NCI-H146 treated with DMSO at 0.1 percent for 48 hours (cell line): ENCODE data around the gene LRBA.

Source experiments
- DNase-seq: peaks from one replicate; lab custom pipeline; 2025; ENCODE audit not compliant: unreplicated experiment; lab: John Stamatoyannopoulos, UW

Gene LRBA

DNA sequence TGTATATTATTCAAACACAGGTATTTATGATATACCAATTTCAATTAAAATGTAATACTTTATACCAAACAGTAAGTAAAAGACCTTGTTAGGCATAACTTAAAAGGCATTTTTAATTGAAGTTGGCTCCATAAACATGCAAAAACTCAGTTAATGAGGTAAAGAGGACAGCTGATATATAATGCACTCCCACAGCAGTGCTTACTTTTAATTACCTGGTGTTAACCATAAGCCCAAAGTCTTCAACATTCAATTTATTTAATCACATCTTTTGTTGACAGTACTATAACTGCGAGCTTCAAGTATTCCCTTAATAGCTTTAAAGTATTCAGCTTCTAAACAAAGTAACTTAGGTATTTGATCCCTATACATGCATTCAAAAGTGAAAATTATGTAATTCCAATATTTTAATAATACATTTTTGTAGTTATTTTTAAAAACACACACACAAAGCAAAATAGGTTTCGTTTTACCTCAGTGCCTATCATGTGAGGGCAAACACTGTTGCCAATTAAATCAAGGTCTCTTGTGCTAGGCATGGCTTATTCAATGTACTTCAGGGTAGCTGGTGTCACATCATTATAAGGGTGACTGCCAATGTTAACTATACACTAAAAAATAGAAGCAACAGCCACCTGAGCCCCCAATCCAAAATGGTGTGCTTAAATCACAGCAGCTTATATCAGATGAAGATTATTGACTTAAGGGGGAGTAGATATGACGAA, 197.1 kb downstream of the LRBA start:
- DNase-seq, result no peak

DNA sequence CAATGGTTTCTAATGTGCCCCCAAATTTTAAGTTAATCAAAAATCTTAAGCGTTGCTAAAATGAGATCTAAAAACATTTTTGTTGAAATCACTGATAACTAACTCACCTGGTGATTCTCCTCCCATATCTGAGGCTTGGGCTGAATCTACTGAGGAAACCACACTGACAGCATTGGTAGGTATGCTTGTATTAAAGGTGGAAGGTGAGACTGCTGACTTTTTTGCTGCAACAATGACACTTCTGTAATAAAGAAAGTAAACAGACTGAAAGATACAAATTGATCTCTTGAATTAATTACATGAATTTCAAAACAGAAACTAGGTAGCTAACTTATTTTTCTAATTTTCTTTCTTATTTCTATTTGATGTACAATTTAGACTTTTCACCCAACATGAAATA, 198.1 kb downstream of the LRBA start:
- no peak for DNase-seq

DNA sequence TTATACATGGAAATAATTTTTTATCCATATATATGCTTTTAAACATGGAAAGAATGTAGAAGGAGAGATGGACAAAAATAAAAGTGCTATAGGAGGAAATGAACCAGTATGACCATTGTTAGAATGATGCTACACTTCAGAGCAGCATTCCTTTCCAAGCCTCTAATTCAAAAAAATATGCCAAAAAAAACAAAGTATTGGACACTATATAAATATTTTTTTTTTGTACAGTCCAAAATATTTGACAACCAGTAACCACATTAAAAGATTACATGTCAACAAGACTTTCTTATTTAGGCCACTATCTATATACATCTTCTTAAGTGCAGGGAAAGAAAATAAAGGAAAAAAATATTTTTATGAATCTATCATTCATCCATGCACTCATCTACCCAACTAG, 198.6 kb downstream of the LRBA start:
- DNase-seq, result no peak

DNA sequence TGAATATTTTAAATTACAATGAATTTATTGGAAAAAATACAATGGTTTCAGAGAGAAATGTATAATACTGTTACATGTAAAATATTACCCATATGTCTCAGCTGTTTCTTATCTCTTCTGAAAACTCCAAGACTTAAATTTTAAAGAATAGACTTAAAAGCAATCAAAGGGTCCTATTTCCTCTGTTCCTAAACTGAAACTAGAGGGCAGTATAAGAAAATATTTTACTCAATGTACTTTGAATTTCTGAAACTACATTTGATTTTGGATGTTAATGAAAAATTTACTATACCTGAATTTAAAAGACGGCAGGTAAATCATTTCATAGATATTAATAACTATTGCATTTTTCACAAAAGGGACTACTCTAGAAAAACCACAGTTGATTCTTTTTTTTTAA, 200.2 kb downstream of the LRBA start:
- no peak for DNase-seq

DNA sequence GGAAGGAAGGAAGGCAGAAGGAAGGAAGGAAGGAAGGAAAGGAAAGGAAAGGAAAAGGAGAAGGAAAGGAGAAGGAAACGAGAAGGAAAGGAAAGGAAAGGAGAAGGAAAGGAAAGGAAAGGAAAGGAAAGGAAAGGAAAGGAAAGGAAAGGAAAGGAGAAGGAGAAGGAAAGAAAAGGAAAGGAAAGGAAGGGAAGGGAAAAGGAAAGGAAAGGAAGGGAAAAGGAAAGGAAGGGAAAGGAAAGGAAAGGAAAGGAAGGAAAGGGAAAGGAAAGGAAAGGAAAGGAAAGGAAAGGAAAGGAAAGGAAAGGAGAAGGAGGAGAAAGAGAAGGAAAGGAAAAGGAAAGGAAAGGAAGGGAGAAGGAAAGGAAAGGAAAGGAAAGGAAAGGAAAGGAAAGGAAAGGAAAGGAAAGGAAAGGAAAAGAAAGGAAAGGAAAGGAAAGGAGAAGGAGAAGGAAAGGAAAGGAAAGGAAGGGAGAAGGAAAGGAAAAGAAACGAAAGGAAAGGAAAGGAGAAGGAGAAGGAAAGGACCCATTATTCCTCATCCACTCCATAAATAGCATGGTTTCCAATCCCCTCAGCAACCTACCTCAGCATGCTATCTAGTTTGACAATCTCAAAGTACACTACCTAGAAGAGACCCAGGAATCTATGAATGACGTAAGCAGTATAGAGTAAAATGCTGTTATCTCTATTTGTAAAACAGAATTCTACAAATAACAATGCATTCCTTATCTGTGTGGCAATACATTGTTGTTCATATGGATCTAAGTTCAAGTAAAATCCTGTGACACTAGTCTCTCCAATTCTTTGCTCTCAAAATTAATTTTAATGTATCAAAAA, 209.7 kb downstream of the LRBA start:
- DNase-seq, result no peak

DNA sequence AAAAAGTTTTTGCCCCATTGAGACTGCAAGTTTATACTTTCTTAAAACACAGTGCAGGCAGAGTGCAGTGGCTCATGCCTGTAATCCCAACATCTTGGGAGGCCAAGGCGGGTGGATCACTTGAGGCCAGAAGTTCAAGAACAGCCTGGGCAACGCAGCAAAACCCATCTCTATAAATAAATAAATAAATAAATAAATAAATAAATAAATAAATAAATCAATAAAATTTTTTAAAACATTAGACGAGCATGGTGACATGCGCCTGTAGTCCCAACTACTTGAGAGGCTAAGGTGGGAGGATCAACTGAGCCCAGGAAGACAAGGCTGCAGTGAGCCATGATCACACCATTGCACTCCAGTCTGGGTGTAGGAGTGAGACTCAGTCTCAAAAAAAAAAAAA, 213.3 kb downstream of the LRBA start:
- no peak for DNase-seq

DNA sequence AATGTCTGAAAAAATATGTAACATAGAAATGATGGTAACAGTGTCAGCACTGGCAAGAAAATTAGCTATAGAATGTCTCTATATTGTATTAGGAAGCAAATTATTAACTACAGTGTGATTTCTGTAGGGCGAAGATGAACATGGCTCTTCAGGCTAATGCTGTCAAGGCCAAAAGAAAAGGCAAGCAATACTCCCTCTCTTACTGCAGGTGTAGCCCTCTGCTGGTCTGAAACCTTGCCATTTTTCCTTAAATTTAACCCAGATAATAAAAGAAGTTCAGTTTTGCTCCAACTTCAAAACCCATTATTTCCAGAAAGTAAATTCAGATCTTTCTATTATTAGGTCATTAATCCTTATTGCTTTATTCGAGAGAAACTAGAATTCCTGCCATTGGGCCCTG, 215.9 kb downstream of the LRBA start:
- no peak for DNase-seq

DNA sequence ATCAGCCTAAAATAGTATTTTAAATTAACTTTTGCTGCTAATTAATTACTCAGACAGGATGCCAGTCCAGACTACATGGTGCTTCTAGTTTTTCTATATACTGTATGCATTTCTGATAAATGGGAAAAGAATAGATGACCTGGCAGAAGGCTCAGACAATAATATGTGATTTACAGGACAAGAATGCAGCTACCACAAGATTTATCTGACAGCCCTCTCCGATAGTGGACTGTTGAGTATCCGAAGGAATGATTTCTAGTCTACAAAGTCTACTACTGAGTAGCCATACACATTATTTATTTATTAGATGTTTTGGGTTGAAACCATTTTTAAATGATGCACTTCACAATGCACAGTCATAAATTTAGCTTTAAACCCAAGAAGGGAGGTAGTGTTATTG, 220.4 kb downstream of the LRBA start:
- no peak for DNase-seq

DNA sequence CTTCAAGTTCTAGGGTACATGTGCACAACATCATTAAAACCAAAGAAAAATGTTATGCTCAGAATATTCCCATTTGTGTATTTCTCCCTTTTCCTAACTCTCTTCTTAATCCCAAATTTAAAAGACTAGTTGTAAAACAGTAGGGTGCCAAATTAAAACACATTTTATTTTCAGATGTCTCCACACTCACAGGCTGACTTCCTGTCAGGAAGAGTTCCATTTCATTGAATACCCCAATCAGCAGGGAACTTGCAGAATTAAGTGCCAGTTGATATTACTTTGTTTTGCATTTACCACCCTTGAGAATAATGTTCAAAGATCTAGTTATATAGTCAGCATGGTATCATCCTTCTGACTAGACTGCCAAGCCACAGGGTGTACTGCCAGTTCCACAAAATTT, 225.2 kb downstream of the LRBA start:
- peak; percentile 12 for DNase-seq

DNA sequence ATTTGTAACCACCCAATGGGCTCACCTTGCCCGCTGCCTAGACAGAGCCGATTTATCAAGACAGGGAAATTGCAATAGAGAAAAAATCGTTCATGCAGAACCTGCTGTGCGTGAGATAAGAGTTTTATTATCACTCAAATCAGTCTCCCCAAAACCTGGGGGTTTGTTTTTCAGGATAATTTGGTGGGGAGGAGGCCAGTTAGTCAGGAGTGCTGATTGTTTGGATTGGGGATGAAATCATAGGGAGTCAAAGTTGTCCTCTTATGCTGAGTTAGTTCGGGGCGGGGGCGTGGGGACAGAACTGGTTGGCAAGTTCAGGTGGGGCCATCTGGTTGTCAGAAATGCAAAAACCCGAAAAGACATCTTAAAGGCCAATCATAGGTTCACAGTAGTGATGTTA, 230.1 kb downstream of the LRBA start:
- no peak for DNase-seq

DNA sequence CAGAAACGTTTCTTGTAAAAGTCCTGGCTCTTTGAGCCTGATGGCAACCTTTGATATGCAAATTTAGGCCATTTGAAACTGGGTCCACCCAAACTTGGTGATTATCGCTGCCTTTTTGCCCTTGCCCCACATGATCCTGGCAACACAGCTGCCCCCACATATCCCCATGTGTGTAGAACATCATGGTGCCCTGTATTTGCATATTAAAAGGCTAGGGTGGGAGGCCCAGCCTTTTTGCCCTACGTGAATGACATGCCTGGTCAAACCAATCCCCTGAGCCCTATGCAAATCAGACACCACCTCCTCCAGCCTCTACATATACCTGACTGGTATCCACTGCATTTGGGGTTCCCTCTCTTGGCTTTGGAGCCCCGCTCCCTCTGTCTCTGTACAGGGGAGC, 230.8 kb downstream of the LRBA start:
- DNase-seq, result no peak

DNA sequence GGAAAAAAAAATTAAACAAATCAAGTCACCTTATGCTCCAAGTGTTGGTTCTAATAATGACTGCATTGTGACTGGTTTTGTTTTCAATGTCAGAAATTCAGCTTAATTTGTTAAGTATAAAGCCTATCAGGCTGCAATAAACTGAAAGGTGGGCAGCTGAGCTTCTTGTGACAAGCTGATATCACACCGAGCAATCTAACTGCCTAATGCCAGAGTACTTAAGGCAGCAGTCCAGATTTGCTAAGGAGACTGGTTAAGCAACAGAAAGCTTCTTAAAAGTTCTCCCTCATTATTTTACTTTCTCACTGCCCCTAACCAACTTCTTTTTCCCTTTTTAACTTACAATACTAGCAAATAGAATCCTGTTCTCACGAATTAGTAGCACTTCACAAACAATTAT, 232.2 kb downstream of the LRBA start:
- no peak for DNase-seq

DNA sequence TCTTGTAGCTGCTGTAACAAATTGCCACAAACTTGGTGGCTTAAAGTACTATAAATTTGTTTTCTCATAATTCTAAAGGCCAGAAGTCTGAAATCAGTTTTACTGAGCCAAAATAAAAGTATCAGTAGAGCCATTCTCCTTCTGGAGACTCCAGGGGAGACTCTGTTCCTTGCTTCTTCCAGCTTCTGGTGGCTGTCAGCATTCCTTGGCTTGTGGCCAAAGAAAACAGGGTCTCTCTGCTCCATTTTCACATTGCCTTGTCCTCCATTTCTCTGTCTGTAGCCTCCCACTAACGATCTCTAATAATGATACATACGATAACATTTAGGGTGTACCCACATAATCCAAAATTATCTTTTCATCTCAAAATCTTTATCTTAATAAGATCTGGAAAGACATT, 232.8 kb downstream of the LRBA start:
- no peak for DNase-seq

DNA sequence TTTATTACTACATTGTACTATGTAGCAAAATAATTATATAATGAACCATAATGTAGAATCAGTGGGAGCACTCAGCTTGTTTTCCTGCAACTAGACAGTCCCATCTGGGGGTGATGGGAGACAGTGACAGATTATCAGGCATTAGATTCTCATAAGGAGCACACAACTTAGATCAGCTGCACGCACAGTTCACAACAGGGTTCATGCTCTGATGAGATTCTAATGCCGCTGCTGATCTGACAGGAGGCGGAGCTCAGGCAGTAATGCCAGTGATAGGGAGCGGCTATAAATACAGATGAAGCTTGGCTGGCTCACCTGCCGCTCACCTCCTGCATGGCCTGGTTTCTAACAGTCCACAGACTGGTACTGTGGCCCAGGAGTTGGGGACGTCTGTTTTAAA, 233.9 kb downstream of the LRBA start:
- no peak for DNase-seq

DNA sequence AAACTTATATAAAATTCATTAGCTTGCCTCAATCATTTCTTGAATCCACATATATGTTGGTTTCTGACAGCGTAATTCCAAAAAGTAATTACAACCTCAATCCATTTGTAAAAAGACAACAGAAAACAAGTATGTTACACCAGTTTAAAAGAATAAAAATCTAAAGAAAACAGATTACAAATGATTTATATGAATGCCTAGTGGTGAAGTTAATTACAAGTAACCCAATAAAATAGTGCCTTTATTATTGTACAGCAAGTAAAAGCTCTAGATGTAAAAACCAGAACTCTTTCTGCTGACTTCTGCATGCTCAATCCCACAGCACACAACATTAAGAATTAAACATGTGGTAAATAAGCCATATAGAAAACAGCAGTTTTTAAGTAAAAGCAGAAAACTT, 235.4 kb downstream of the LRBA start:
- no peak for DNase-seq

DNA sequence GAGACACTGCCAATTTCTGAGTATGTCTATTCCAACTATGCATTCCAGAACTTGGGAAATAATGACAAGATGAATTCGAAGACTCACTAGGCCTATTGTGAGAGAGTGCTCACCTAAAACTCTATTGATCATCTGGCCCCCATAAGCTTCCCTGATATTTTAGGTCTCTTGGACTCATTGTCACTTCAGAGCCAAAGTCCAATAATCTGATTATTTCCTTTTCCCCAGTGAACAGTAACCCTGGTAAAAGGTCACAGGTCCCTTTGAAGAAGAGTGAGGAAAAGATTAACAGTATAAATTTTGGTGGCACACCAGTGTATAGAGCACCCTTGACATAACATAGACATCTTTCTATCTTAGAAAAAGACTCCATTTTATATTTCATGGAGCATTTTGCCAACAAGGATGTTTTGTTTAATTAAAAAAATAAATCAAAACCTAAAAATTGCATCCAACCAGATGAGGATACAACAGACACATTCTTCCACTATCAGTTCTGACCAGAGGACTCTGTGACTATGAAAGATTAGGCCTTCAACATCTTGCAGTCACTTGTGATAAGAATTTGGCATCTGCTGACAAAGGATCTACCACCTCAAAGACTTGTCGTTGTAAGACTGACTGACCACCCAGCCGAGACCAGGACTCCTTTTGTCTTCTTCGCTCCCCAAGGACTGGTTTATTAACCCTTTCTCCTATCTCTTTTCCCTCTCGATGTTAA, 241.2 kb downstream of the LRBA start:
- DNase-seq, result no peak

DNA sequence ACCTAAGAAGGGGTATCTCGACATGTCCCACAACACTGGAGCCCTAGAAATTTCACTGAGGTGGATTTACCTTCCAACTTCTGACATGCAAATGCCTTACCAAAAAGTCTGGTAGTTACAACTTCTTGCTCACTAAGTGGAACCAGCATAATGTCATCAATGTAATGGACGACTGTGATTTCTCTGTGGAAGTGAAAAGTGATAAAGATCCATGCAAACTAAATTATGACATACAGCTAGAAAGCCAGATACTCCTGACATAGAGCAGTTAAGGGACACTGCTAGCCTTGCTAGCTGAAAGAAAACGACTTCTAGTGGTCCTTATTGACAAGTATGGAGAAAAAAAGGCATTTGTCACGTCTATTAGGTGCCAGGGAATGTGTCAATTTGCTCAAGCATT, 242.1 kb downstream of the LRBA start:
- no peak for DNase-seq

DNA sequence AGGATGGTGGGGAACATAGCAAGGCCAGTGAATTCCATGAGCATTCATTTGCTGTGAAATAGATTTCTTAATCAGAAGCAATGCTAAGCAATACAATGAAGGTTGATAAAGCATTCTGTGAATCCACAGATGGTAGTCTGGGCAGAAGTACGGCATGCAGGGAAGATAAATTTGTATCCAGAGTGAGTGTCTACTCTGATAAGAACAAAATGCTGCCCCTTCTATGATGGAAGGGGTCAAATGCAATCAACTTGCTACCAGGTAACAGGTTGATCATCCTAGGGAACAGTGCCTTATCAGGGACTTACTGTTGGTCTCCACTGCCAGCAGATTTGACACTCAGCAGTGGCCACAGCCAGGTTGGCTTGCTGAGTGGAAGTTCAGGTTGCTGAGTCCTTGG, 243.7 kb downstream of the LRBA start:
- no peak for DNase-seq

DNA sequence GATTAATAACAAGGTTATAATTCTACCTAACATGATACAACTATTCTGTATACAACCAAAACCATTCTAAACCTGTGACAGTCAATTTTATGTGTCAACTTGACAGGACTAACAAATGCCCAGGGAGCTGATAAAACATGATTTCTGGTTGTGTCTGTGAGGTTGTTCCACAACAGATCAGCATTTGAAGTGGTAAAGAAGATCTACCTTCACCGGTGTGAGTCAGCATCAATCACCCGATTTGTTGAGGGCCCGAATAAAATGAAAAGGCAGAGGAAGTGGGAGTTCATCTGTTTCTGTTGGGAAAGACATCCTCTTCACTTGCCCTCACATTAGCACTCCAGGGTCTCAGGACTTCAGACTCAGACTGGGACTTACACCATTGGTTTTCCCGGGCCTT, 245.2 kb downstream of the LRBA start:
- no peak for DNase-seq

DNA sequence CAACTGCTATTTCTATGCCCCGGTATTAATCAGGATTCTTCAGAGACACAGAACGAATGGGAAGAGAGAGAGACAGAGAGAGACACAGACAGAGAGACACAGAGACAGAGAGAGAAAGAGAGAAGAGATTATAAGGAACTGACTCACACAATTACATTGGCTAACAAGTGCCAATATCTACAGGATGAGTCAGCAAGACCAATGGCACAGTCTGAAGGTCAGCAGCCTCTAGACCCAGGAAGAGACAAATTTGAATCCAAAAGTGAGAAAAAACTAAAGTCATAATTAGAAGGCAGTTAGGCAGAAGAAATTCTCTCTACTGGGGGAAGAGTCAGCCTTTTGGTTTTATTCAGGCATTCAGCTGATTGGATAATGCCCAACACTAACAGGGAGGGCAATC, 245.8 kb downstream of the LRBA start:
- no peak for DNase-seq

DNA sequence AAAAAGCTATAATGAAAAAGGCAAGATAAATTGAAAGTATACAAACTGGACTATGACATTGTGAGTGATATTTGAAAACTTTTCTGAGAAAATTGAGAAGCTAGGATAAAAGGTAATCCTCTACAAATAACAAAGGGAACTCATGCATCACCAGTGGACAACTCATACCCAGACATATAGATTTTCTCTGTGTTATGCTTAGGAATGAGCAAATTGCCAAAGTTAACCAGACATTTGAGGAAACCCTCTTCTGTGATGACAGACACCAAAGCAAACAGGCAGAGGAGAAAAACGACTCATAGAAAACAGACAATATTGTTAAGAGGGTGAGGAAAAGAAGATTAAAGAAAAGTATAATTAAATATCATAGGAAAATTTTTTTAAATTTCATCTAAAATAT, 246.6 kb downstream of the LRBA start:
- no peak for DNase-seq

DNA sequence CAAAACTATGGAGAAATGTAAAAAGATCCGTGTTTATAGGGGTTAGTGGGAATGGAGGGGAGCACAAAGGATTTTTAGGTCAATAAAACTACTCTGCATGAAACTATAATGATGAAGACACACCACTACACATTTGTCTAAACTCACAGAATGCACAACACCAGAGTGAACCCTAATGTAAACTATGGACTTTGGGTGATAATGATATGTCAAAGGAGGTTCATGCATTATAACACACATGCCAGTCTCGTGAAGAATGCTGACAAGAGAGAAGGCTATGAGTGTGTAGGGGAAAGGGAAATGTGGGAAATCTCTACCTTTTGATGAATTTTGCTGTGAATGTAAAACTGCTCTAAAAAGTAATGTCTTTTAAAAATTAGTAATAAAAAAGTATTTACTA, 249.9 kb downstream of the LRBA start:
- DNase-seq, result no peak
